DND-41 (cell line): ENCODE results near the gene TTLL8.

ENCODE experiments used
- EZH2 ChIP-seq: IDR thresholded peaks from 3 replicates; pipeline ENCODE4 v1.6.1; 2012; ENCODE audit warnings: borderline replicate concordance, low read depth, mild to moderate bottlenecking, moderate library complexity, low read length, inconsistent platforms; ENCODE audit not compliant: severe bottlenecking
- TF ChIP-seq, protein P1 (sequence below): IDR thresholded peaks from 2 replicates; pipeline ENCODE4 v1.5.1; 2012; ENCODE audit warnings: borderline replicate concordance, low read length, moderate library complexity, mild to moderate bottlenecking; ENCODE audit not compliant: poor library complexity, severe bottlenecking; ENCODE audit errors: extremely low read depth

DNA sequence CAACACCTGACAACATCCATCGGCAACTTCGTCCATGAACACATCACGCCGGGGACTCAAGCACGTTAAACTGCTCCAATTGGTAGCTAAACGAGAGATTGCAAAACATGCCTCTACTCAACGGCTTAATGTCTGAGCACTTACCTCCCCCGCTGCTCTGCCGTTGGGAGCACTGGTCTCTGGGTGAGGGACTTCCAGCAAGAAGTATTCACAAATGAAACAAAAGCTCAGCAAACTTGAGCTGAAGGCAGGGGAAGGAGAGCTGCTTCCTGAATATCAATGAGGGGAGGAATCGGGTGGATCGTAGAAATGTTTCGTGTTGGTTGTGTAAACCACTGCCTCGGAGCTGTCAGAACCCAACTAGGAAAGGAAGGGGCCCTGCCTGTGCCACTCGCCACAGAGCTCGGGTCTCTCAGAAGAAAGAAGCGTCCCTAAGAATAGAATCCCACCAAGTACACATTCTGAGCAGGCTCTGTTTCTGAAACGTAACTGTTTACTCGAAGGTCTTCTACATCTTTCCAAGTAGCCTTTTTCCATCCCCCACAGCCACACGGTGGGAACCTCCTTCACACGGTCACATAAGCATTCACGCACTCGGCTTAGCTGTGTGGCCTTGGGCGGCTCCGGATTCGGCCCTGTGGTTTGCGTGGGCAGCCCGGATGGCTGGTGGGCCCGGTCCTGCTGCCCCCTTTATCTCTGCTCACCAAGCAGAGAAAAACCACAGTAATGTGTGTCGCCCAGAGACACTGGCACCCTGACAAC lies 27.3 kb upstream of the TTLL8 start, which contains the start of gene MLC1:
- TF ChIP-seq, protein P1, sequence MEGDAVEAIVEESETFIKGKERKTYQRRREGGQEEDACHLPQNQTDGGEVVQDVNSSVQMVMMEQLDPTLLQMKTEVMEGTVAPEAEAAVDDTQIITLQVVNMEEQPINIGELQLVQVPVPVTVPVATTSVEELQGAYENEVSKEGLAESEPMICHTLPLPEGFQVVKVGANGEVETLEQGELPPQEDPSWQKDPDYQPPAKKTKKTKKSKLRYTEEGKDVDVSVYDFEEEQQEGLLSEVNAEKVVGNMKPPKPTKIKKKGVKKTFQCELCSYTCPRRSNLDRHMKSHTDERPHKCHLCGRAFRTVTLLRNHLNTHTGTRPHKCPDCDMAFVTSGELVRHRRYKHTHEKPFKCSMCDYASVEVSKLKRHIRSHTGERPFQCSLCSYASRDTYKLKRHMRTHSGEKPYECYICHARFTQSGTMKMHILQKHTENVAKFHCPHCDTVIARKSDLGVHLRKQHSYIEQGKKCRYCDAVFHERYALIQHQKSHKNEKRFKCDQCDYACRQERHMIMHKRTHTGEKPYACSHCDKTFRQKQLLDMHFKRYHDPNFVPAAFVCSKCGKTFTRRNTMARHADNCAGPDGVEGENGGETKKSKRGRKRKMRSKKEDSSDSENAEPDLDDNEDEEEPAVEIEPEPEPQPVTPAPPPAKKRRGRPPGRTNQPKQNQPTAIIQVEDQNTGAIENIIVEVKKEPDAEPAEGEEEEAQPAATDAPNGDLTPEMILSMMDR, result no peak
- no peak for TF ChIP-seq EZH2
